ENCODE results near the gene C1orf159.

C1orf159 gene

GRCh38 chr1:1112237-1112985 lies 3.5 kb downstream of the C1orf159 start:
- no peak overlapping the region for H3K4me3 ChIP-seq (ENCODE audit: low read depth in 1 of 2, low read length in 2 of 2)
- H3K4me2 ChIP-seq (ENCODE audit: insufficient read depth, low read length) = no peak overlapping the region

GRCh38 chr1:1111516-1112236 lies 4.2 kb downstream of the C1orf159 start:
- peaks cover 22% of the 10 kb centered on the region; the same call in 1 of the 2 replicates for H4K20me1 ChIP-seq (ENCODE audit: insufficient read depth, low read length)
- H3K27ac ChIP-seq (ENCODE audit: low read length) = no peak overlapping the region
- H3K4me1 ChIP-seq (ENCODE audit: insufficient read depth, low read length) = peaks cover 14% of the 10 kb centered on the region
- H3K36me3 ChIP-seq (ENCODE audit: insufficient read depth, low read length) = peaks cover 14% of the 10 kb centered on the region
- H3K79me2 ChIP-seq (ENCODE audit: insufficient read depth, low read length) = peaks cover 66% of the 10 kb centered on the region
- H3K4me2 ChIP-seq (ENCODE audit: insufficient read depth, low read length) = no peak overlapping the region
- H3K9me3 ChIP-seq (ENCODE audit: insufficient read depth, low read length, severe bottlenecking) = peaks cover 6% of the 10 kb centered on the region
- DNase-seq = no peak
- H3K9ac ChIP-seq (ENCODE audit: low read depth, low read length) = no peak overlapping the region
- no peak for TF ChIP-seq CTCF (IDR thresholded peaks at IDR 0.05; ENCODE audit: borderline replicate concordance, extremely low read depth, low read length, poor library complexity, severe bottlenecking)
- TF ChIP-seq EZH2 (IDR thresholded peaks at IDR 0.05; ENCODE audit: borderline replicate concordance, low read depth, low read length, severe bottlenecking) = no peak
- ATAC-seq (ENCODE audit: insufficient read depth, low read depth) = no peak
- no peak overlapping the region for H2AFZ ChIP-seq (ENCODE audit: low read depth, low read length)
- H3K27me3 ChIP-seq (ENCODE audit: insufficient read depth, low read length, poor library complexity) = no peaks in the 10 kb centered on the region
- H3K4me3 ChIP-seq (ENCODE audit: low read depth in 1 of 2, low read length in 2 of 2) = no peak overlapping the region

More at GRCh38 chr1:1112237-1112985, 3.5 kb downstream of the C1orf159 start:
- H2AFZ ChIP-seq (ENCODE audit: low read depth, low read length) = no peak overlapping the region
- peaks cover 6% of the 10 kb centered on the region for H3K9me3 ChIP-seq (ENCODE audit: insufficient read depth, low read length, severe bottlenecking)
- peaks cover 19% of the 10 kb centered on the region; the same call in 1 of the 2 replicates for H4K20me1 ChIP-seq (ENCODE audit: insufficient read depth, low read length)
- no peaks in the 10 kb centered on the region for H3K27me3 ChIP-seq (ENCODE audit: insufficient read depth, low read length, poor library complexity)
- DNase-seq (no peak), ATAC-seq (ENCODE audit: insufficient read depth, low read depth) (no peak)
- no peak overlapping the region for H3K9ac ChIP-seq (ENCODE audit: low read depth, low read length)
- TF ChIP-seq EZH2 (IDR thresholded peaks at IDR 0.05; ENCODE audit: borderline replicate concordance, low read depth, low read length, severe bottlenecking) (no peak), CTCF (IDR thresholded peaks at IDR 0.05; ENCODE audit: borderline replicate concordance, extremely low read depth, low read length, poor library complexity, severe bottlenecking) (no peak)
- H3K36me3 ChIP-seq (ENCODE audit: insufficient read depth, low read length) = peaks cover 14% of the 10 kb centered on the region
- no peak overlapping the region for H3K27ac ChIP-seq (ENCODE audit: low read length)
- H3K79me2 ChIP-seq (ENCODE audit: insufficient read depth, low read length) = peaks cover 63% of the 10 kb centered on the region
- H3K4me1 ChIP-seq (ENCODE audit: insufficient read depth, low read length) = peaks cover 18% of the 10 kb centered on the region

- no peak overlapping the region for H3K4me3 ChIP-seq (ENCODE audit: low read depth in 1 of 2, low read length in 2 of 2)
- H3K27me3 ChIP-seq (ENCODE audit: insufficient read depth, low read length, poor library complexity) = no peaks in the 10 kb centered on the region
- H3K36me3 ChIP-seq (ENCODE audit: insufficient read depth, low read length) = peaks cover 14% of the 10 kb centered on the region
- H3K27ac ChIP-seq (ENCODE audit: low read length) = no peak overlapping the region
- no peak overlapping the region for H3K9ac ChIP-seq (ENCODE audit: low read depth, low read length)
- no peak overlapping the region for H3K4me2 ChIP-seq (ENCODE audit: insufficient read depth, low read length)
- H3K4me1 ChIP-seq (ENCODE audit: insufficient read depth, low read length) = peaks cover 10% of the 10 kb centered on the region
- peaks cover 70% of the 10 kb centered on the region for H3K79me2 ChIP-seq (ENCODE audit: insufficient read depth, low read length)
- TF ChIP-seq CTCF (IDR thresholded peaks at IDR 0.05; ENCODE audit: borderline replicate concordance, extremely low read depth, low read length, poor library complexity, severe bottlenecking) = no peak
- no peak for TF ChIP-seq EZH2 (IDR thresholded peaks at IDR 0.05; ENCODE audit: borderline replicate concordance, low read depth, low read length, severe bottlenecking)
- H4K20me1 ChIP-seq (ENCODE audit: insufficient read depth, low read length) = peaks cover 22% of the 10 kb centered on the region; the same call in 1 of the 2 replicates
- ATAC-seq (ENCODE audit: insufficient read depth, low read depth) (no peak), DNase-seq (no peak)
- H2AFZ ChIP-seq (ENCODE audit: low read depth, low read length) = no peak overlapping the region
- H3K9me3 ChIP-seq (ENCODE audit: insufficient read depth, low read length, severe bottlenecking) = peaks cover 6% of the 10 kb centered on the region
Observed at GRCh38 chr1:1110561-1110971, 5.3 kb downstream of the C1orf159 start.

Measured in DND-41 (cell line).